Measurements from ENCODE around the gene TSPAN18. TPM values are rescaled to one million over a fixed set of nuclear protein-coding genes. Genes with fewer than 3 reads are reported as not detected.

The TSPAN18 gene
- total RNA-seq, 1 donor from 2014 or later, result 2.8 TPM

DNA sequence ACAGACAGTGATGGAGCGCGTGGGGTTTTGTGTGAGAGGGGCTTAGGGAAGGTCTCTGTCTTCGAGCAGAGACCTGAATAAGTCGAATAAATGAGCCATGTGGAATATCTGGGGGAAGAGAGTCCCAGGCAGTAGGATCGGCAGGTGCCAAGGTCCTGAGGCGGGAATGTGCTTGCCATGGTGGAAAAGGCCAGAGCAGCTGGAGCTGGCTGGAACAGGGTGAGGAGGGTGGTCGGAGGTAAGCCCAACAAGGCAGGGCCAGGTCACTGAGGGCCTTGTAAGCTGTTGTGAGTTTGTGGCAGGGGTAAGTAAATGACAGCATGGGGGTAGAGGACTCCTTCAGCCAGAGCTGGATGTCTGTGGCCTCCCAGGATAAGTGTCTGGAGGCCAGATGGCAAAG, 152.7 kb downstream of the TSPAN18 start:
- Mint-ChIP-seq H3K27ac (no peak overlapping the region), H3K4me1 (no peaks in the 10 kb centered on the region), H3K4me3 (no peak overlapping the region), H3K27me3 (no peaks in the 10 kb centered on the region), H3K36me3 (ENCODE audit: low read depth) (no peaks in the 10 kb centered on the region), H3K9me3 (no peaks in the 10 kb centered on the region)
- ChIA-PET POLR2A (no interaction called here), CTCF (no interaction called here)
- TF ChIP-seq, protein P1, sequence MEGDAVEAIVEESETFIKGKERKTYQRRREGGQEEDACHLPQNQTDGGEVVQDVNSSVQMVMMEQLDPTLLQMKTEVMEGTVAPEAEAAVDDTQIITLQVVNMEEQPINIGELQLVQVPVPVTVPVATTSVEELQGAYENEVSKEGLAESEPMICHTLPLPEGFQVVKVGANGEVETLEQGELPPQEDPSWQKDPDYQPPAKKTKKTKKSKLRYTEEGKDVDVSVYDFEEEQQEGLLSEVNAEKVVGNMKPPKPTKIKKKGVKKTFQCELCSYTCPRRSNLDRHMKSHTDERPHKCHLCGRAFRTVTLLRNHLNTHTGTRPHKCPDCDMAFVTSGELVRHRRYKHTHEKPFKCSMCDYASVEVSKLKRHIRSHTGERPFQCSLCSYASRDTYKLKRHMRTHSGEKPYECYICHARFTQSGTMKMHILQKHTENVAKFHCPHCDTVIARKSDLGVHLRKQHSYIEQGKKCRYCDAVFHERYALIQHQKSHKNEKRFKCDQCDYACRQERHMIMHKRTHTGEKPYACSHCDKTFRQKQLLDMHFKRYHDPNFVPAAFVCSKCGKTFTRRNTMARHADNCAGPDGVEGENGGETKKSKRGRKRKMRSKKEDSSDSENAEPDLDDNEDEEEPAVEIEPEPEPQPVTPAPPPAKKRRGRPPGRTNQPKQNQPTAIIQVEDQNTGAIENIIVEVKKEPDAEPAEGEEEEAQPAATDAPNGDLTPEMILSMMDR (IDR thresholded peaks at IDR 0.05), result no peak
- no peak for ATAC-seq (ENCODE audit: low read depth)
- DNase-seq, result no peak
- intact Hi-C loops (cut with micrococcal nuclease), result no loop called here

DNA sequence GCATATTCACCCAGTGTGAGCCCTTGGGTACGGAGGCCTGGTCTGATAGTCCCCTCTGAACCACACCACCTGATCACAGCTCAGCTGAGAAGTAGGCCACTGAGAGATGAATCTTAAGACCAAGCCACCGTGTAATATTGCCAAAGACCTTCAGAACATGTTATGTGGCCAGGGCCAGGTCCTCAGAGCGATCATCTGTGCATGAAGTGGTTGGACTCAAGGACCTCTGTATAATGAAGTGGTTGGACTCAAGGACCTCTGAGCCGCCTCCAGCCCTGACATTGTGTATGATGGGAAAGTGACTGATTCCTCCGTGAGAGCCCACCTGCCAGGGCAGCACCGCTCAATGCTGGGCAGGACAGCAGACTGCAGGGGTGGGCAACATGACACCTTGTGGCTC, 153.7 kb downstream of the TSPAN18 start:
- POLR2A ChIA-PET, result no interaction called here
- intact Hi-C loops (cut with micrococcal nuclease), result no loop called here
- CTCF ChIA-PET, result no interaction called here
- Mint-ChIP-seq H3K9me3 (no peaks in the 10 kb centered on the region), H3K27ac (no peak overlapping the region), H3K36me3 (ENCODE audit: low read depth) (no peaks in the 10 kb centered on the region), H3K27me3 (no peaks in the 10 kb centered on the region), H3K4me1 (no peaks in the 10 kb centered on the region), H3K4me3 (no peak overlapping the region)
- TF ChIP-seq, protein P1 (IDR thresholded peaks at IDR 0.05), result no peak
- ATAC-seq (ENCODE audit: low read depth) (no peak), DNase-seq (no peak)

DNA sequence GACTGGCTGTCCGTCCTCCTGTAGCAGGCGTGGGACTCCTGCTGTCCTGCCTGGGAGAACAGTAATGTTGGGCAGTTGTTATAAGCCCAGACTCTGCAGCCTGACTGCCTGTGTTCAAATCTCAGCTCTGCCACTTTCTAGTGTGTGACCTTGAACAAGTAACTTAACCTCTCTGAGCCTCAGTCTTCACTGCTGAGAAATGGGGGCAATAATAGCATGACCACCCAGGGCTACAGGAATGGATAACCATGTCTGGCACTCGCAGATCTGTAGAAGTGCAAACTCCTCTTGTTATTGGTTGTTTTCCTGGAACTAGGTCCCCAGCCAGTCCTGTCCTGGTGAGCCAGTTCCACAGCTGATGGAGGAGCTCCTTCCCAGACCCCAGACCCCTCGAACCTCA, 154.2 kb downstream of the TSPAN18 start:
- Mint-ChIP-seq H3K27ac (no peak overlapping the region), H3K9me3 (no peaks in the 10 kb centered on the region), H3K4me1 (no peaks in the 10 kb centered on the region), H3K4me3 (no peak overlapping the region), H3K27me3 (no peaks in the 10 kb centered on the region), H3K36me3 (ENCODE audit: low read depth) (no peaks in the 10 kb centered on the region)
- intact Hi-C loops (cut with micrococcal nuclease), result no loop called here
- TF ChIP-seq, protein P1 (IDR thresholded peaks at IDR 0.05), result no peak
- POLR2A ChIA-PET, result no interaction called here
- DNase-seq (no peak), ATAC-seq (ENCODE audit: low read depth) (no peak)
- CTCF ChIA-PET, result no interaction called here

DNA sequence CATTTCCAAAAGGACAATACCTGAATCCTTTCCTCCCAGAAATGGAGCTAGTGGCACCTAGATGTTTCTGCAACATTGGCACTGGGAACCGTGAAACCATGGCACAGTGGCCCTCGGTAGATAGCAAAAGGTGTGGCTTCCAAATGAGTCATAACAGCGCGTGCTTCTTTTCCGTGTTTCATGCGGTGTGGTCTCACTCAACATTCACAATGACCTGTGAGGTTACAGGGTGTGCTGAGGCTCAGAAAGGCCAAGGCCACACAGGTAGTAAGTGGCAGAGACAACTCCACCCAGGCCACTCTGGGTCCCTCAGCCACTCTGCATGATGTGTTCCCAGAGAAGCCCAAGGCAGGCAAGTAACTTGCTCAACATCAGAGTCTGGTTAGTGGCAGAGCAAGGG, 156.5 kb downstream of the TSPAN18 start:
- CTCF ChIA-PET, result no interaction called here
- Mint-ChIP-seq H3K36me3 (ENCODE audit: low read depth) (no peaks in the 10 kb centered on the region), H3K9me3 (no peaks in the 10 kb centered on the region), H3K27me3 (no peaks in the 10 kb centered on the region), H3K4me3 (no peak overlapping the region), H3K4me1 (no peaks in the 10 kb centered on the region), H3K27ac (no peak overlapping the region)
- POLR2A ChIA-PET, result no interaction called here
- intact Hi-C loops (cut with micrococcal nuclease), result no loop called here
- ATAC-seq (ENCODE audit: low read depth) (no peak), DNase-seq (no peak)
- TF ChIP-seq, protein P1 (IDR thresholded peaks at IDR 0.05), result no peak

DNA sequence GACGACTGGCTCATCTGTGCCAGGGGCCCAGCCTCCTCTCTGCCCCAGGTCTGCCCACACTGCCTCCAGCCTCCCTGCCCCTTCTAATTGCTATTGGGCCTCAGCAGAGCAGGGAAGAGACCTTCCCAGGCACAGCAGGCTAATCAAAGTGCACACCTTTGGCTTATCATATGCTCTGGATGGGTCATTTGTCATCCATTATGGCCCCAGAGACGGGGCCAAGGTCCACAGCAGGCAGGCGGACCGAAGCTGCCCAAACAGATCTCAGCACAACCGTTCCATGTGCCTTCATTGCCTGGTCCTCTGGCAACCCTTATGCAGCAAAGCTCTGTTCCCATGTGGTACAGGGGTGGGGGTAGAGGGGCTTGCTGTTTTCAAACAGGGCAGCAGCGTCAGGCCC, 157.3 kb downstream of the TSPAN18 start:
- CTCF ChIA-PET, result no interaction called here
- H3K4me1 Mint-ChIP-seq, result no peaks in the 10 kb centered on the region

More for the DNA sequence above, 157.3 kb downstream of the TSPAN18 start:
- no peak for ATAC-seq (ENCODE audit: low read depth)
- Mint-ChIP-seq H3K9me3 (no peaks in the 10 kb centered on the region), H3K4me3 (no peak overlapping the region), H3K36me3 (ENCODE audit: low read depth) (no peaks in the 10 kb centered on the region), H3K27ac (no peak overlapping the region), H3K27me3 (no peaks in the 10 kb centered on the region)
- POLR2A ChIA-PET, result no interaction called here
- TF ChIP-seq, protein P1 (IDR thresholded peaks at IDR 0.05), result no peak
- DNase-seq, result no peak
- intact Hi-C loops (cut with micrococcal nuclease), result no loop called here
